GM12878 (cell line): ENCODE measurements around the gene PPP2R5C. TPM values are rescaled to one million over a fixed set of nuclear protein-coding genes. Genes with fewer than 3 reads are reported as not detected.

Experiments
- ATAC-seq: fragments of 200-7000 bp; cut with Tn5 transposase; 3 replicates; pipeline ENCODE4 v1.9.1; 2020; ENCODE audit warnings: mild to moderate bottlenecking, moderate library complexity
- BruUV-seq: library from RNA; stranded (reverse); fragments of 400-500 nt; replicated peaks from 2 replicates; lab custom pipeline; 2021; lab: Mats Ljungman, UMichigan
- CTCF ChIA-PET: fragments of 300-600 bp; sonication (Branson Sonifier 250); formaldehyde crosslinking; extraction: SDS; loops from one replicate; lab custom pipeline; 2021; ENCODE audit warnings: inconsistent platforms; lab: Yijun Ruan, JAX
- POLR2A ChIA-PET: fragments of 350-600 bp; formaldehyde crosslinking; extraction: SDS; loops from one replicate; lab custom pipeline; 2021; ENCODE audit warnings: inconsistent platforms; lab: Charles Lee
- RAD21 ChIA-PET: fragments of 300-600 bp; sonication (Branson Sonifier 250); formaldehyde crosslinking; loops from one replicate; lab custom pipeline; 2023; ENCODE audit warnings: antibody characterized with exemption; ENCODE audit not compliant: unreplicated experiment; lab: Charles Lee
- SMC1A ChIA-PET: fragments of 300-600 bp; sonication (Branson Sonifier 250); formaldehyde crosslinking; loops from one replicate; lab custom pipeline; 2023; ENCODE audit not compliant: unreplicated experiment, uncharacterized antibody; lab: Charles Lee
- DNase-seq: peaks from one replicate; pipeline ENCODE4 v3.0.0-alpha.2; 2011; ENCODE audit warnings: low read depth, low spot score
- FAIRE-seq: peaks from 3 replicates; lab custom pipeline; 2011; peaks lifted over from hg19 to GRCh38; lab: Jason Lieb, UNC
- H2AFZ ChIP-seq: 2 replicates; pipeline ENCODE4 v1.6.0; 2011; ENCODE audit warnings: low read depth, low read length, control low read depth; ENCODE audit not compliant: control insufficient read depth
- H3K27ac ChIP-seq: 2 replicates; pipeline ENCODE4 v1.5.1; 2011; ENCODE audit warnings: control low read depth; ENCODE audit not compliant: control insufficient read depth, insufficient read depth
- H3K27me3 ChIP-seq, 2 experiments: replicated peaks in 1 of 2; 2 replicates each; pipeline versions ENCODE4 v1.6.0 to v1.6.1; 2011; ENCODE audit warnings: low read length in 1 of 2; ENCODE audit not compliant: control insufficient read depth in 2 of 2, insufficient read depth in 2 of 2
- H3K36me3 ChIP-seq, 2 experiments: 2 replicates each; pipeline ENCODE4 v1.5.1; 2011; ENCODE audit warnings: low read length in 1 of 2; ENCODE audit not compliant: control insufficient read depth in 2 of 2, insufficient read depth in 2 of 2
- H3K4me1 ChIP-seq: 2 replicates; pipeline ENCODE4 v1.6.1; 2011; ENCODE audit warnings: mild to moderate bottlenecking, low read length, moderate library complexity, mixed read lengths; ENCODE audit not compliant: control insufficient read depth, insufficient read depth
- H3K4me2 ChIP-seq: 2 replicates; pipeline ENCODE4 v1.6.0; 2011; ENCODE audit warnings: control low read depth; ENCODE audit not compliant: control insufficient read depth, insufficient read depth
- H3K4me3 ChIP-seq: fragments of 200-600 bp; sonication (generic); 2 replicates; pipeline ENCODE4 v1.5.1; 2016
- H3K79me2 ChIP-seq: 2 replicates; pipeline ENCODE4 v1.6.0; 2011; ENCODE audit warnings: low read length; ENCODE audit not compliant: control insufficient read depth, insufficient read depth
- H3K9ac ChIP-seq: 2 replicates; pipeline ENCODE4 v1.8.0; 2011; ENCODE audit warnings: low read length, control low read depth, mixed read lengths; ENCODE audit not compliant: control insufficient read depth, insufficient read depth
- H3K9me3 ChIP-seq: replicated peaks from 3 replicates; pipeline ENCODE4 v1.5.1; 2011; ENCODE audit warnings: mild to moderate bottlenecking, low read length; ENCODE audit not compliant: control insufficient read depth, insufficient read depth
- H4K20me1 ChIP-seq: 2 replicates; pipeline ENCODE4 v1.6.0; 2011; ENCODE audit not compliant: control insufficient read depth, insufficient read depth
- POLR2A ChIP-seq: IDR thresholded peaks from 2 replicates; pipeline ENCODE4 v1.6.1; 2011; ENCODE audit warnings: low read depth, mild to moderate bottlenecking, low read length
- SKIL ChIP-seq: fragments of 450-650 bp; IDR thresholded peaks from 2 replicates; pipeline ENCODE4 v1.6.1; 2017; ENCODE audit warnings: mild to moderate bottlenecking, low read depth, inconsistent platforms; ENCODE audit not compliant: poor library complexity, severe bottlenecking
- SRF ChIP-seq, 2 experiments: IDR thresholded peaks; 2 replicates each; pipeline ENCODE4 v1.6.1; 2011; ENCODE audit warnings: low read depth in 2 of 2, low read length in 2 of 2, mild to moderate bottlenecking in 1 of 2, moderate library complexity in 1 of 2
- WRNIP1 ChIP-seq: IDR thresholded peaks from 2 replicates; pipeline ENCODE4 v1.6.1; 2011; ENCODE audit warnings: low read depth, low read length, improper control_type of control experiment, borderline replicate concordance
- ZBTB11 ChIP-seq: fragments of 450-650 bp; formaldehyde crosslinking; IDR thresholded peaks from 2 replicates; pipeline ENCODE4 v1.5.0; 2022; ENCODE audit warnings: mild to moderate bottlenecking, missing genetic modification characterization
- ZBTB40 ChIP-seq: fragments of 450-650 bp; IDR thresholded peaks from 2 replicates; pipeline ENCODE4 v1.6.1; 2016; ENCODE audit warnings: mild to moderate bottlenecking, moderate library complexity, borderline replicate concordance
- WGBS: methylation state at CpG from one replicate; pipeline ENCODE4 v1.1.6; 2016; ENCODE audit warnings: low lambda C conversion rate; ENCODE audit not compliant: insufficient replicate concordance, insufficient coverage; ENCODE audit errors: missing lambda C conversion rate; 5-methylcytosine and 5-hydroxymethylcytosine counted together
- in situ Hi-C: fragments of 300-500 bp; cut with MboI; formaldehyde crosslinking; loops from 9 replicates; pipeline ENCODE4 v1.14.3; 2018; ENCODE audit warnings: mixed read lengths
- intact Hi-C: fragments of 100-400 bp; cut with micrococcal nuclease; formaldehyde crosslinking; loops from one replicate; pipeline ENCODE4 v1.14.2; 2022; ENCODE audit not compliant: unreplicated experiment
- polyA plus RNA-seq, 11 experiments: library from polyadenylated mRNA; depleted of rRNA in 4 of 11; unstranded in 6 of 11; stranded (reverse) in 5 of 11; fragments of >200 nt; fragmentation: Nextera tagmentation in 4 of 11; fragmentation: Illumina TruSeq in 1 of 11; extraction: Ambion mirVana in 4 of 11; extraction: Trizol in 1 of 11; gene quantifications; 1 replicate in 1 of 11; 2 replicates in 10 of 11; pipeline versions ENCODE4 v1.2.1 to v1.2.3, GENCODE V29; 2011 to 2016; ENCODE audit warnings: inconsistent platforms in 2 of 11, missing spikeins in 2 of 11, low read depth in 1 of 11
- total RNA-seq, 4 experiments: library from RNA; depleted of rRNA in 3 of 4; stranded (reverse); fragments of >200 nt in 3 of 4; fragmentation: Illumina TruSeq in 1 of 4; extraction: Trizol in 1 of 4; gene quantifications; 2 replicates each; pipeline versions ENCODE4 v1.2.1 to v1.2.3, GENCODE V29; 2013 to 2021

Gene PPP2R5C
- total and polyA plus RNA-seq, 10 of the 15 experiments (the other 5 are each of a cell fraction or from before 2014, with no cell fraction given): 106 to 199 (median 144) TPM

GRCh38 chr14:101959277-101959676, 197.8 kb downstream of the PPP2R5C start:
- no peak for ATAC-seq
- intact Hi-C loops: no loop called here
- Histone ChIP-seq H4K20me1 (no peaks in the 10 kb centered on the region), H3K27ac (no peak overlapping the region), H3K4me1 (no peaks in the 10 kb centered on the region), H2AFZ (no peak overlapping the region), H3K36me3 (no peaks in the 10 kb centered on the region), H3K4me3 (no peak overlapping the region), H3K4me2 (no peak overlapping the region), H3K27me3 (no peaks in the 10 kb centered on the region), H3K9me3 (no peaks in the 10 kb centered on the region), H3K9ac (no peak overlapping the region), H3K79me2 (no peaks in the 10 kb centered on the region)
- in situ Hi-C loops: no loop called here
- no peak for TF ChIP-seq SRF (IDR thresholded peaks at IDR 0.05; ENCODE audit: low read depth in 2 of 2, low read length in 2 of 2)
- TF ChIP-seq POLR2A: no peak
- TF ChIP-seq WRNIP1: no peak
- TF ChIP-seq SKIL: no peak
- TF ChIP-seq ZBTB11: no peak
- TF ChIP-seq ZBTB40: no peak
- 10% methylated on average over 2 of the region's 2 CpGs for whole genome bisulfite sequencing
- DNase-seq: no peak
- SMC1A ChIA-PET: interaction anchor here (0.8 to 5.3 kb wide), 8 partner anchors 32 to 356 kb away, joined by 3 to 28 read pairs (median 5); no protein-coding TSS in a partner anchor
- POLR2A ChIA-PET: interaction anchor here (0.7 to 1.2 kb wide), 3 partner anchors 11 to 131 kb away, joined by 4 to 5 read pairs (median 4); no protein-coding TSS in a partner anchor
- no peak for FAIRE-seq
- RAD21 ChIA-PET: interaction anchor here (0.7 to 1.4 kb wide), 3 partner anchors 115 to 188 kb away, joined by 3 to 7 read pairs (median 3); no protein-coding TSS in a partner anchor
- CTCF ChIA-PET: interaction anchor here (0.6 to 7.8 kb wide), 9 partner anchors 11 to 355 kb away, joined by 3 to 58 read pairs (median 13); no protein-coding TSS in a partner anchor
- BruUV-seq: no TSS peak
